Measurements from ENCODE around the gene CYP4F2.
"Not testable (repeated sequence)": the region's sequence is repeated elsewhere in the genome, so short reads cannot be mapped to it uniquely, and the experiment has no call there.

Gene CYP4F2

DNA sequence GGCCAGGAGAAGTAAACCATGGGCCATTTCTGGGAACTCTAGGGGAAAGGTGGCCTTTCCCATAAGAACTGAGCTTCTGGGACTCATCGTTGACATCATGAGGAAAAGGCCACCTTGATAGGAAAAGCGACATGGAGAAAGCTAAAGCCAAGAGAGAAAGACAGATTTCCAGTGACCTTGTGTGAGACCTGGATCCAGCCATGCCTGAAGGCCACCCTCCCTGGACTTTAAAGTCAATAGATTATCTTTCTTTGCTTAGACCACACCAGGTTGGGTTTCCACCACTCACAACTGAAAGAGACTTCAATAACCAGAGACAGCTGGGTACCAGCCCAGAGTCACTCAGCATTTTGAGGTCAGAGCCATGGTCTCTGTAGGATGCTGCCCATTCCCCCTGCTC, 3.5 kb downstream of the CYP4F2 start:
- TF ChIP-seq, protein P1, sequence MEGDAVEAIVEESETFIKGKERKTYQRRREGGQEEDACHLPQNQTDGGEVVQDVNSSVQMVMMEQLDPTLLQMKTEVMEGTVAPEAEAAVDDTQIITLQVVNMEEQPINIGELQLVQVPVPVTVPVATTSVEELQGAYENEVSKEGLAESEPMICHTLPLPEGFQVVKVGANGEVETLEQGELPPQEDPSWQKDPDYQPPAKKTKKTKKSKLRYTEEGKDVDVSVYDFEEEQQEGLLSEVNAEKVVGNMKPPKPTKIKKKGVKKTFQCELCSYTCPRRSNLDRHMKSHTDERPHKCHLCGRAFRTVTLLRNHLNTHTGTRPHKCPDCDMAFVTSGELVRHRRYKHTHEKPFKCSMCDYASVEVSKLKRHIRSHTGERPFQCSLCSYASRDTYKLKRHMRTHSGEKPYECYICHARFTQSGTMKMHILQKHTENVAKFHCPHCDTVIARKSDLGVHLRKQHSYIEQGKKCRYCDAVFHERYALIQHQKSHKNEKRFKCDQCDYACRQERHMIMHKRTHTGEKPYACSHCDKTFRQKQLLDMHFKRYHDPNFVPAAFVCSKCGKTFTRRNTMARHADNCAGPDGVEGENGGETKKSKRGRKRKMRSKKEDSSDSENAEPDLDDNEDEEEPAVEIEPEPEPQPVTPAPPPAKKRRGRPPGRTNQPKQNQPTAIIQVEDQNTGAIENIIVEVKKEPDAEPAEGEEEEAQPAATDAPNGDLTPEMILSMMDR (IDR thresholded peaks at IDR 0.05; ENCODE audit: insufficient read depth, low read length, missing control alignments): no peak
- ChIA-PET CTCF (no interaction called here), POLR2A (no interaction called here)
- DNase-seq (ENCODE audit: low read depth, low spot score): no peak
- H3K4me3 ChIP-seq (ENCODE audit: low read depth, low read length): no peak overlapping the region

DNA sequence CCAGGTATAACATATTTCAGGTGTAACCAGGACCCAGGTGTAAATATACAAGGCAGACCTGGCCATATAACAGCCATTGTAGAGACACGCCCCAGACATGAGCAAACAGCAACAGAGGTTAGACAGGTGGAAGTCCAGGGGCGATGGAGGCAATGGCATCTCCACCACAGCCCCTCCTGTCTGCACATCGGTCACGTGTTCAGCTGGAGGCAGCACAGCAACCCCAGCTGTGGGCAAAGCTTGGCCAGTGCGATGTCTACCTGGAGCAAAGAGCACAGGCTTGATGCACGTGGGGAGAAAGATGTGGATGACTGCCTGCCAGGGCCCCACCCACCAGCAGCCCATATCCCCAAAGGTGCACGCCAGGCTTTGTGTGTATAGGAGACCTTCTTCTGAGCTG, 4.4 kb downstream of the CYP4F2 start:
- TF ChIP-seq, protein P1 (IDR thresholded peaks at IDR 0.05; ENCODE audit: insufficient read depth, low read length, missing control alignments): no peak
- CTCF ChIA-PET: no interaction called here
- H3K4me3 ChIP-seq (ENCODE audit: low read depth, low read length): no peak overlapping the region
- POLR2A ChIA-PET: no interaction called here
- no peak for DNase-seq (ENCODE audit: low read depth, low spot score)

DNA sequence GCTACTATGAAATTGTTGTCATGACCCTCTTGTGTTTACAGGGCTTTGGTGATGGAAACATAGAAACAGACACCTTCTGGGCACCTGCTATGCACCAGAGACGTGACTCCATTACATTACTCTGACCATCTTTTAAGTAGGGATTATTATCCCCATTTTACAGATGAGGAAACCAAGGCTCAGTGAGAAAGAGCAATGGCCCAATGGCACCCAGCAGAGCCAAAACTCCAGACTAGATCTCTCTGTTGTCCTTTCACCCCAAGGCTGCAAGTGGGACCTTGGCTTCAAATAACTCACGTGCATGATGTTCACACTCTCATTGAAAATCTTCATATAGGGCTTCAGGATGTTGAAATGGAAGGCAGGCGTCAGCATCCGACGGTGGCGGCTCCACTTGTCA, 5.9 kb downstream of the CYP4F2 start:
- ChIA-PET POLR2A (no interaction called here), CTCF (no interaction called here)
- DNase-seq (ENCODE audit: low read depth, low spot score): no peak
- H3K4me3 ChIP-seq (ENCODE audit: low read depth, low read length): no peak overlapping the region
- TF ChIP-seq, protein P1 (IDR thresholded peaks at IDR 0.05; ENCODE audit: insufficient read depth, low read length, missing control alignments): no peak

DNA sequence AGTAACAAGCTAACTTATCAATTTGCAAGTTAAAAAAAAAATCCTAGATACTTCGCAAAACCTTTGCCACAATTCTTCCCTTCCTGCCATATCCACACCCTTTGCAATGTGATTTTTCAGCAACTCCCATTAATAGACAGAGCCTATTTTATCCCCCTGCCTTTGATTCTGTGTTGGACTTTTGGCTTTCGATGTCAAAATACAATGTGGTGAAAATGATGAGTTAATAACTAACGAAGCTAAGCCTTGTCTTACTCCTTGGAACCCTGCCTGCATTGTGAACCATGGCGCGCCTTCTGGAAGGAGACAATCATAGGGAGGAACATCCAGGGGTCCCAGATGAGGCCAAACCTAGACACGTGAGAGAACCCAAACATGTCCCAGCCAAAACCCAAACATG, 6.4 kb downstream of the CYP4F2 start:
- H3K4me3 ChIP-seq (ENCODE audit: low read depth, low read length): no peak overlapping the region
- ChIA-PET CTCF (no interaction called here), POLR2A (no interaction called here)
- no peak for DNase-seq (ENCODE audit: low read depth, low spot score)
- TF ChIP-seq, protein P1 (IDR thresholded peaks at IDR 0.05; ENCODE audit: insufficient read depth, low read length, missing control alignments): no peak

DNA sequence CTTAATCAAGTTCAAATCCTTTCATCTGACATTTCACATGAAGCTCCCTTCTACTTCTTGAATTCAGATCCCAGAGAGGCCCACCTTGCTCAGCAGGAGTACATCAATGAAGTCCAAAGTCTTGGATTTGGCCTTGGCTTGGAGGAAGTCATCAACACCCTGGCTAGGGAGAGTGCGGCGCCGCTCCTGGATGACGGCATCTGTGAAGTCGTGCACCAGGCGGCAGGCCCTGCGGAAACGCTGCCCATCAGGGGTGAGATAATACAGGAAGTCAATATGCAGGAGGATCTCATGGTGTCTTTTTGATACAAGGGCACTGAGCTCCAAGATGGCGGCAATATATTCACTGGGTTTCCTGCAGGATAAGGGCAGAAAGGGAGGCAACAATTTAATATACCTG, 8.5 kb downstream of the CYP4F2 start:
- H3K4me3 ChIP-seq (ENCODE audit: low read depth, low read length); CTCF ChIA-PET; DNase-seq (ENCODE audit: low read depth, low spot score); POLR2A ChIA-PET: not testable (repeated sequence)

DNA sequence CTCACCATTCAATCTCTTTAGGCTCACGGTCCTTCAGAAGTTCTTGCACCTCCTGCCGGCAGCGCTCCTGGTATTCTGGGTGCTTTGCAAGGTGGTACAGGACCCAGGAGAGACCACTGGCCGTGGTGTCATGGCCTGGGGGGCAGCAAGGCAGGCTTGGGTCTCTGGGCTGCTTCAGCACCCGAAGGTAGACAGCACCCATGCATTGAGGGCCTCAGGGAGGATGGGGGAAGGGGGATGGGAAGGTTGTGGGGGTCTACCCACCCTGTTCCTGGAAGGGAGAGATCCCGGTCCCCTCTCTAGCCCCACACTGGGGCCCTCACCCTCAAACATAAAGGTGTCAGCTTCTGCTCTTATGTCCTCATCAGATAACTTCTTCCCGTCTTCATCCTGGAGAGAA, 12.0 kb downstream of the CYP4F2 start:
- TF ChIP-seq, protein P1 (IDR thresholded peaks at IDR 0.05; ENCODE audit: insufficient read depth, low read length, missing control alignments): no peak
- DNase-seq (ENCODE audit: low read depth, low spot score): no peak
- no peak overlapping the region for H3K4me3 ChIP-seq (ENCODE audit: low read depth, low read length)
- POLR2A ChIA-PET: no interaction called here
- CTCF ChIA-PET: no interaction called here

DNA sequence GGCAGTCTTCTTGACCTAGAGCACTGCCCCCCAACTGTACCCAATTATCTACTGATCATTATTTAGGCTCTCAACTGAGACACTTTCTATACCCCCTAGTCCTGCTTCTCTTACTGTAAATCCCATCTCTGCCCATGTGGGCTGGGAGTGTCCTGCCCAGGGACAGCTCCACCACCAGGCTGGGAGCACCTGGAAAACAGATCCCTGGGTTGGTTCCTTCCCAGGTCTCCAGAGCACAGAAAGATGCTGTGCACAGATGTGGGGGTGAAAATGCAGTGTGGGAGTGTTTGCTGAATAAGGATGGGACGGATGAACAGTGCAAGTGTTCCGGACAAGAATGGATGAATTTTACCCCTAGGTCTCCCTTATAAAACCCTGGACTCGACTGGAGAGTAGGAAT, 12.7 kb downstream of the CYP4F2 start:
- no peak overlapping the region for H3K4me3 ChIP-seq (ENCODE audit: low read depth, low read length)
- TF ChIP-seq, protein P1 (IDR thresholded peaks at IDR 0.05; ENCODE audit: insufficient read depth, low read length, missing control alignments): no peak
- CTCF ChIA-PET: no interaction called here
- POLR2A ChIA-PET: no interaction called here
- no peak for DNase-seq (ENCODE audit: low read depth, low spot score)

DNA sequence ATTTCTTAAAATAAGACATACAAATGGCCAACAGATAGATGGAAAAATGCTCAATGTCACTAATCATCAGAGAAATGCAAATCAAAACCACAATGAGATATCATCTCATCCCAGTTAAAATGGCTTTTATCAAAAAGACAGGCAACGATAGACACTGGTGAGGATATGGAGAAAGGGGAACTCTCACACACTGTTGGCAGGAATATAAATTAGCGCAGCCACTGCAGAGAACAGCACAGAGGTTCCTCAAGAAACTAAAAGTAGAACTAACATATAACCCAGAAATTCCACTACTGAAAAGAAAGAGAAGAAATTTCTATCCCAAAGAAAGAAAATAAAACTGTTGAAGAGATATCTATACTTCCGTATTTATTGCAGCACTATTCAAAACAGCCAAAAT, 14.5 kb downstream of the CYP4F2 start:
- H3K4me3 ChIP-seq (ENCODE audit: low read depth, low read length); CTCF ChIA-PET; DNase-seq (ENCODE audit: low read depth, low spot score); POLR2A ChIA-PET: not testable (repeated sequence)

Data from AG04449 (cell line).